Stimulated activated CD4-positive, alpha-beta T cell treated with anti-CD3 and anti-CD28 coated beads, Interleukin-1b, Interleukin-23, amount 100 ng/mL, for 1 hour (primary cell): ENCODE measurements around the gene ARHGAP6.

Experiments used
- DNase-seq, 2 donors: peaks; one replicate each; pipeline ENCODE4 v3.0.0-alpha.2; 2020; ENCODE audit warnings: low read depth in 2 of 2

ARHGAP6 gene

GRCh38 chrX:11461201-11462001 is 204.3 kb downstream of the ARHGAP6 start:
- no peak for DNase-seq

GRCh38 chrX:11460347-11460746 is 205.4 kb downstream of the ARHGAP6 start:
- no peak for DNase-seq

- no peak for DNase-seq
Observed at GRCh38 chrX:11458170-11458569, 207.6 kb downstream of the ARHGAP6 start.

GRCh38 chrX:11451151-11451550 is 214.6 kb downstream of the ARHGAP6 start:
- no peak for DNase-seq

GRCh38 chrX:11450354-11450753 is 215.4 kb downstream of the ARHGAP6 start:
- DNase-seq = no peak

GRCh38 chrX:11449613-11450012 is 216.1 kb downstream of the ARHGAP6 start:
- DNase-seq = no peak

- no peak for DNase-seq
Observed at GRCh38 chrX:11447418-11447817, 218.3 kb downstream of the ARHGAP6 start.

GRCh38 chrX:11446949-11447348 is 218.8 kb downstream of the ARHGAP6 start:
- no peak for DNase-seq

GRCh38 chrX:11446336-11446735 is 219.4 kb downstream of the ARHGAP6 start:
- DNase-seq = no peak

GRCh38 chrX:11445540-11445939 is 220.2 kb downstream of the ARHGAP6 start:
- DNase-seq = no peak

- DNase-seq = no peak
Observed at GRCh38 chrX:11444052-11444451, 221.7 kb downstream of the ARHGAP6 start.

- no peak for DNase-seq
Observed at GRCh38 chrX:11439846-11440245, 225.9 kb downstream of the ARHGAP6 start.

GRCh38 chrX:11438767-11439166 is 227.0 kb downstream of the ARHGAP6 start:
- no peak for DNase-seq

GRCh38 chrX:11438380-11438723 is 227.4 kb downstream of the ARHGAP6 start:
- DNase-seq = no peak

- no peak for DNase-seq
Observed at GRCh38 chrX:11437642-11438379, 227.9 kb downstream of the ARHGAP6 start.

GRCh38 chrX:11435568-11435967 is 230.2 kb downstream of the ARHGAP6 start:
- no peak for DNase-seq

GRCh38 chrX:11434607-11435006 is 231.1 kb downstream of the ARHGAP6 start:
- no peak for DNase-seq

GRCh38 chrX:11431786-11432185 is 233.9 kb downstream of the ARHGAP6 start:
- no peak for DNase-seq

- DNase-seq = no peak
Observed at GRCh38 chrX:11430271-11430670, 235.4 kb downstream of the ARHGAP6 start.

GRCh38 chrX:11429538-11430085 is 236.1 kb downstream of the ARHGAP6 start:
- no peak for DNase-seq

GRCh38 chrX:11427453-11428071 is 238.2 kb downstream of the ARHGAP6 start:
- DNase-seq = no peak

GRCh38 chrX:11426712-11427452 is 238.8 kb downstream of the ARHGAP6 start:
- no peak for DNase-seq
